HG03565 (cell line): ENCODE data around the gene TGFBI.
A peak's percentile ranks its signal among the peaks of the same experiment; 100 is the strongest.

ENCODE experiments used
- ATAC-seq: cut with Tn5 transposase; IDR thresholded peaks from one replicate; pipeline ENCODE4 v1.9.1; 2021; ENCODE audit warnings: mild to moderate bottlenecking, moderate library complexity; ENCODE audit not compliant: unreplicated experiment

Gene TGFBI

DNA sequence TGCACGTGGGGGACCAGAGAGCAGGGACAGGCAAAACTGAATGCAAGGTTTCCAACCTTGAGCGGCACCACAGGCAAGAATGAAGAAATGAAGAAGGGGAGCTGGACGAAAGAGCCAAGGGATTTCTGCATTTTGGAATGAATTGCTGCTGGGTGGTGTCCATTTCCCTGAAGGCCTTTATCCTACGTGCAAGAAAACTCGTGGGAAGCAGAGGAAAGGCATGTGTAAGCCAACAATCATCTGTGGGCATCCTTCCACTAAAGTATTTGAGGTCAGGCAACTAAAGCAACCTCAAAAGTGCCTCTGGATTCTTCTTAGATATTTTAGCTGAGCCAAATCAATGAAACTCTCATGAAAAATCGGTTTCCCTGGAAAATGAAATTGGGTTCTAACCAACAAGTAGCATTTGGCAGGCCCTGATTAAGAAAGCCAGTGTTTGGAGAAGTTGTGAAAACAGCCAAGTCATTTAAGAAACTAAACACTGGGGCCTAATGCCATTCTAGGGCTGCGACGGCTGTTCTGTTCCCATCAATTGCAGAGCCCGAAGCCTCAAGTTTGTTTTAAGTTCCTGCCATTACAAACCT is 4.7 kb upstream of the TGFBI start:
- no peak for ATAC-seq

DNA sequence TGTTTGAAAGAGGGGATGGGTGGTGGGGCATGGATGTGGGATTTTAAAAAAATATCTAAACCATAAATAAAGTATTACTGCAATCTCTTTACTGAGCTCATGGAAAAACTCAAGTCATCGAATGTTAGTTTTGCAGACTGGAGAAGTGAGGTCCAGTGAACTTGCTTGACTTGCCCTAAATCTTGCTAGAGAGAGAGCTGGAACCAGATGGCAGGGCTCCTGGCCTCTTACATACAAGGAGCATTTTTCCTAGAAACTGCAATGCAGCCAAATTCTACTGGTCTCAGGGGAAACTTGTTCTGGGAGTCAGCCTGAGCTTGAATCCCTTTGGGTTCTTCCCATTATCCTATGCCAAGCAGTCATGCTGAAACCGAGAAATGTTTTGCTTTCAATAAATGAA is 2.9 kb upstream of the TGFBI start:
- no peak for ATAC-seq

DNA sequence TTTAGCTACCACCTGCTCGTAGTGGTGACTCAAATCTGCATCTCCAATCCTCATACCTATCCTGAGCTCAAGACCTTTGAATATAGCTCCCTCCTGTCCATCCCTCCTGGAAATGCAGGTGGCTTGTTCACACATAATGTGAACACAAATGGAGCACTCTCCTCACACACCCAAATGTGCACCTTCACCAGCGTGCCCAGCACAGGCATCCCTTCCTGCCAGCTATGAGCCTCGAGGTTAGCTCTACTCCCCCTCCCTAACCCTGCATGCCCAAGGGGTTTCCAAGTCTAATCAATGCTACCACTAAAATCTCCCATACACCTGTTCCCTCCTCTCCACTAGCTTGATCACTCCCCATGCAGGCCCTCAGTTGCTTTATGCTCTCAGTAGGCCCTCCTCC is 2.2 kb upstream of the TGFBI start:
- ATAC-seq, result no peak

DNA sequence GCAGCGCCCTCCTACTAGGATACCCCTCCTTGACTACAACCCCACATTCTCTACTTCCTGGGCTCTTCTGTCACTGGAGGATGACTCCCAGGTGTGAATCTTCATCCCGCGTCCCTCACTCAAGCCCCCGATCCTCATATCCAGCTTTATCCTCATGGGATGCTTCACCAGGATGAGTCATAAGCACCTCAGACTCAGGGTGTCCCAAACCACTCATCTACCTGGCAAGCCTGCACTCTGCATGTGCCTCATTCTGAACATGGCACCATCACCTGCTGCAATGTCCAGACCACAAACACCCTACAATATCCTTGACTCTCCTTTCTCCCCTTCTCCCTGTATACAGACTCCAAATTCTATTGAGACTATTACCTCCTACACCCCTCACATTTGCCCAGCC is 1.5 kb upstream of the TGFBI start:
- ATAC-seq, result no peak

DNA sequence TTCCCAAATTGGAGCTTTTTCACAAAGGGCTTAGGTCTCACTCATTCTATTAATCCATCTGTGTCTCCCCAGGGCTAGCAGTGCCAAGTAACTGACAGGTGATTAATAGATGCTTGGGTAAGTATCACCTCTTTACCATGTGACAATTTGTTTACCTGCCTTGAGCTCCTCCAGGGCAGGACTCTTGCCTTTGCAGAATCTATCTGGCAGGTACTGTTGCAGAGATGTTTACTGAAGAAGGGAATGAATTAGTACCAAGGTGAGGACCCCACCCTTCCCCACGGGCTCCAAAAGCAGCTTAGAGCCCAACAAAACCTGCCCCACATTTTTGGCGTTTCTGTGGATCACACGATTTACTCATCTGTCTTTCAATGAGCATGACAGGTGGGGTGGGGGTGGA is 698 bp upstream of the TGFBI start:
- no peak for ATAC-seq

DNA sequence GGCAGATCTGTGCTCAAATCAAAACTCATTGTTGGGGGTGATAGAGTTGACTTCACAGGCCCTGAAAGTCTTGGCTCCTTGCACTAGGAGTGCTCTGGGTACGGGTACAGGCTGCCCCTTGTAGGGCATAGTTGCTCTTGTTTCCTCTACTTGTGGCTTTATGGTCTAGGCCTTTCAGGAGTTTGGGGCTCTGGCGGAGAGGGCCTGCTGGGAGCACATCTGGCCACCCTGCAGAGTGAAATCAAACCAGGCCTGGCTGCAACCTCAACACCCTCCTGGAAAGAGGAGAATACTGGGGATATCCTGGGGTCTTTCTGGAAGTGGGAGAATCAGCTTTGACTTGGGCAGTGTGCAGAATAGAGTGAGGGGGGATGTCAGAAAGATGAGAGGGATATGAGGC is 1.5 kb downstream of the TGFBI start:
- ATAC-seq, result no peak

DNA sequence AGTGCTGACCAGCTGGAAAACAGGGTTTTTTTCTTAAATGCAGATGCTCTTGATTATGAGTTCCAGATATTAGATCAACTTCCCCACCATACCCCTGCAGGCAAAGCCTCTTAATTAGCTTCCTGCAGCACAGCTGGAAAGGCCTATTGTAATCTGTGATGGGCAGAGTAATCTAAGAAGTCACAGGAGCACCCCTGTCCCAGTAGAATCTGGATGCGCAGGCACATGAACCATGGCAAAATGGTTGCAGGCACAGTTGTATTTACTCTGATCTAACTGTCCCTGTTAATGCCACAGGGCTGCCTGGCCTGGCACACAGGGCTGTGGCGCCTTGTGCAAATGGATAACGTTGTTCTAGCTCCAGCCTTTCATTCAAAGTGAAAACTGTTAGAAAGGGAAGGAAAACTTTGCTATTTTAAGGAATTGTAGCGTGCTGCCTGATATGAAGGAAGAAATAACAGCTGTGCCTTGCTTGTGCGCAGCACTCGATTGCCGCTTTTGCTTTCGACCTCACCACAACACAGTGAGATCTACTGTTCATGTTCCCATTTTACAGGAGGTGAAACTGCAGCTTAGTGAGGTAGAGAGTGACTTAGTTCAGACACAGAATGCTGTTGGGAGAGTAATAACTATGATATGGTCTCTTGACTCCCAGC is 2.3 kb downstream of the TGFBI start:
- peak; percentile 83 for ATAC-seq

DNA sequence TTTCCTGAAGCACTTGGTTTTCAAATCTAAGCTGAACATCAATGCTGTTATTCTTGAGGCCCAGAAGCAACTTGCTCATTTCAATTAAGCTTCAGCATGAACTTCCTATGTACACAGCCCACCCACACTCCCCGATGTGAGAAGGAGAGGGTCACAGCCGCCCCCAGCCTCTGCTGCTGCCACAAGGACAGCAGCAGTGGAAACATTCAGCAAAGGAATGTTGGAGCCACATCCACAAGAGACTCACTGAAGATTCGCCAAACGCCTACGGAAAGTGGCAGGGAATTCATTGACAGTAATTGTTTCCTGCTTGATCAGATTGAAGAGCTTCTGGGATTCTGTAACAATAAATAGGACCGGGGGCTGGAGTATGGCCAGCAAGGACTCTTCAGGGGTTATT is 2.9 kb downstream of the TGFBI start:
- no peak for ATAC-seq

DNA sequence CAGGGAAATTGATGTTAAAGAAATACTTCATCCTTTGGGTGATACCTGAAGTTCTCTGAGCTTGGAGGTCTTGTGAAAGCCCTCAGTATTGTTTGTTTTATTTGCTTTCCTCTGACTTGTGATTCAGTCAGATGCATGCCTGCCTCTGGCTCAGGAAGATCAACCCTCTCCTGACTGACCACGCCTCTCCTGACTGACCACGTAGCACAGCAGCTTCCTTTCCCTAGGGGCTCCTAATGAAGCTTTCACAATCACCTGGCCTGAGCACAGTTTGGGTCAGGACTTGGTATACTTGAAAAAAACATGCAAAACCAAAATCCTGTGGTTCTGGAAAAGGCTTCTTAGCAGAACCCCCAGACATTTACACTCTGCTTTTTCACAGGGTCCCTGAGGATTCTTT is 3.8 kb downstream of the TGFBI start:
- no peak for ATAC-seq

DNA sequence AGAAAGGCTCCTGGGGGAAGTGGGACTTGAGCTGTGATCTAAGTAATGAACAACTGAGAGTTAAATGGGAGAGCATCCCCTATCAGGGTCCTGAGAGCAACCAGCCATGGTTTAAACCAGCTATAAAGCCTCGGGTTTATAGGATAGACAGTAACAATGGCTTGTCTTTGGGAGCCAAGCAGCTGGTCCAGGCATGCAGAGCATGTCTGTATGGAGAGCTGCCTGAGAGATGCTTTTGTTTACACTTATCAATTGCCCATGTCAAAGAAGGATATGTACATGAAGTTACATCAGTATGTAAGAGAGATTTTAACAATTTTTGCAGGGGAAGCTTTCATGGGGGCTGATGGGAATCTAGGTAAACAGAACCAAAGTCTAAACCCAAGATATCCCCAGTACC is 4.4 kb downstream of the TGFBI start:
- no peak for ATAC-seq

DNA sequence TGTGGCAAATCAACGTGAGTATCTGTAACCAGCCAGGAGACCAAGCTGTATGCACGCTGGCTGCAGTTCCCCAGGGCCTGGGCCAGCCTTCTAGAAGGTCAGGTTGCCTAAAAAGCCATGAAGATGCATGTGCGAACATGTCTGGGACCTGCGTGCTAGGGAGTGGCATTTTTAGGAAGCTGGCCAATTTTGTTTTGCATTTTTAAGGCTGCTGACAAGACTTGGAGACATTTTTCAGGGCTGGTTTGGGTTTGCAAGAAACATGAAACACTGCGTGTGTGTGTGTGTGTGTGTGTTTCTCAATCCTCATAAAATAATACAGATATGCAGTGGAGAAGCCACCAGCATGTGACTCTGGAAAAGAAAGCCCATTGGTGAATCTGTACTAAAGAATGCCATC is 5.1 kb downstream of the TGFBI start:
- ATAC-seq, result no peak

DNA sequence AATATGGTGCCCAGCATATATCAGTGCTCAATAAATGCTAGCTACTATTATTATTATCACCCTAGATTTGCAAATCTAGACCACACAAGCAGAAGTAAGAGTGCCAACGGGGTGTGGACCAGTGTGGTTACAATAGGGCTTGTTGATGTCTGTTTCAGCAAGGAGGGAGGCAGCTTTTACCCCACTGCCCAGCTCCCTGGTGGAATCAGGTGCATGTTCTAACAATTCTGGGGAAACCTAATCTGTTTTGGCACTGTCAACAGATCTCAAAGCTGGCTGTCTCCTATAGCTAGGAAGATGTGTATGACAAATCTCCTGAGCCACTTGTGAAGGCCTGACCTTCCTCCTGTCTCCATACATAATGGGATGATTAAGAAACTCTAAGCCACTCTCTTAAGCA is 5.7 kb downstream of the TGFBI start:
- no peak for ATAC-seq

DNA sequence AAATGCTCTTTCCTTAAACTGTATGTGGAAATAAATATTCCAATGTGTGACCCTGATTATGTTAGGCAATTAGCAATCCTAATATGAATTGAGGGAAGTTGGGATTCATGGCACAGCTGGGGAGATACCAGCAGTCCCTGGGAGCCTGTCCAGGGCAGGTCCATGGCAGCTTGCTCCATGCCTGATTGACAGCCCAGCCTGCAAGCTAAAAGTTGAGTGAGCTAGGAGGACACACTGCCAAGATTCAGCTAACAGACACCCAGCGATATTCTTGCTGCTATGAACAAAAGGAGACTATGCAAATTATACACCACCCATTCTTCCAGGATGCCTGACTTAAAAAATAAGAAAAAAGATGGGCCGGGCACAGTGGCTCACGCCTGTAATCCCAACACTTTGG is 6.2 kb downstream of the TGFBI start:
- ATAC-seq, result no peak

DNA sequence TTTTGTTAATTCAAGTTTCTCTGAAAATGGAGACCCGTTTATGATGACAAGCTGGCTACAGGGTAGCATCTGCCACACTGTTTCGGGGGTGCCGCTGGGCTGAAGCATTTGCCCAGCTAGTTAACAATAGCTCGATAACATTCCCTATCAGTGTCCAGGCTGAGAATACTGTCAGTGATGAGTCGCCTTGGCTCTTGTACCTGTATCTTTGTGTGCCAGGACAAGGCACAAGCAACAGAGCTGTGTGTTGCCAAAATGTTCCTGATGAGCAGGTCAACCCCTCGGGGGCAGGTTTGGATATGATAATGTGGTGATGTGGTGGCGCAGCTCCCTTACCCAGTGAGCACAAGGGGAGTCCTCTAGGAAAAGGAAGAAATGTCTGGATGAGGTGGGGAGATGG is 7.0 kb downstream of the TGFBI start:
- ATAC-seq, result no peak

DNA sequence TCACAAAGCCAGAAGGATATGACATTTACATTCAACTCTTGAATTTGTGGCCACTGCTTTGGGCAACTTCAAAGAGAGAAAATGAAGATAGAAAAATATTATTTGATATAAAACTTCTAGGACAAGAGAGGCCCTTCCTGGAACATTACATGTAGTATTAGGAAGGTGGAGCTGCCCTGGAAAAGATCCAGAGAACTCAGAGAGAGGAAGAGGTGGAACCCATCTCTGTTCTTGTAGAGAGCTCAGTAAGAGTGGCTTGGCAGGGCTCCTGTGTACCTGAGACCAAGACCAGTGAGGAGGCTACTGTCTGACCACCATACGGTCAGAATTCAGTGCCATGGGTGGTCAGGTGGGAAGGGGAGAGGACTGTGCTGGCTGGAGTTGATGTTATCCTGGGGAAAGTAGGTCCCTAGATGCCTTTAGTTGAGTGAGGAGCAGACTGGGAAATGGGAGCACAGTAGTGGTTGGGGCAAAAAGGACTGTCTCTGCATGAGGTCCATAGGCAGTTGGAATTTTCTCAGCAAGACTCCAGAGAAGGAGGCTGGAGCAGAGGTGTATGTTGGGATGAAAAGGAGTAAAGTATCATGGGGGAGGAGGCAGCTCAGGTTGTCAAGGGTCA is 7.6 kb downstream of the TGFBI start:
- ATAC-seq, result no peak

DNA sequence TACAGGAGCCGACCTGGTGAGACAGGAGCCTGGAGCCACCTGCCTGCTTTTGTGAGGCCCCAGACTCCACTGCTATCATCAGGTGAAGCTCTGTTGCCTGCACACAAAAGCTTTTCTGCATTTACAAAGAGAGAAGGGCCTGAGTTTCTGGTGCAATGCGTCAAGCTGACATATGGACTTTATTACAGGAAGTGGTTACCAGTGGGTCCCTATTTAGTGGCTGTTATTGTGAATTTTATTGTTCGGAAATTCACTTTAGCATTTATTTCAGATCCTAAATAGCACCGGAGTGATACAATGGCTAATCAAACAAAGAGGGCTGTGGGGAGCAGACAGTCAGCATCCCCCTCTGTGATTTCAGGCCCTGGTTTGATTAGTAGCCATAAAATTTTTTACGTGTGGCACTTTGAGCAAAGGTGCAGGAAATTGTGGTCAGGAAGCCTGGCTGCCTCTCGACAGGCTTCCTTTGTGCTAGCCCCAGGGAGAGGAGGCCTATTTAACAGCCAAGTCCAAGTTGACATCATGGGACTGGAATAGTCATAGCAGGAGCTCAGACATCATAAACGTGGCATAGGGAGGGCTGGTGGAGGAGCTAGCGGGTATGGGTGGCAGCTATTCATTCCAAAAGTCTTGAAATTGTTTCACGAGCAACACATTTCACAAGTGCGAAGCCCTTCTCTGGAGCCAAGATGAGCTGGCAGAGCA is 8.4 kb downstream of the TGFBI start:
- peak; percentile 72 for ATAC-seq

DNA sequence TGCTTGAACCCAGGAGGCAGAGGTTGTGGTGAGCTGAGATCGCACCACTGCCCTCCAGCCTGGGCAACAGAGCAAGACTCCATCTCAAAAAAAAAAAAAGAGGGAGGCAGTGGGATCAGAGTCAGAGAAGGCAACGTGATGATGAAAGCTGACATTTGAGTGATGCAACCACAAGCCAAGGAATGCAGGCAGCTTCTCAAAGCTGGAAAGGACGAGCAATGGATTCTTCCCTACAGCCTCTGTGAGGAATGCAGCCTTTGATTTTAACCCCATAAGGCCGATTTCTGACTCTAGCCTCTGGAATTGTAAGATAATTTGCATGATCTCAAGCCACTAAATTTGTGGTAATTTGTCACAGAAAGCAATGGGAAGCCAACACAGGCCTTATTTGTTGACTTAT is 9.8 kb downstream of the TGFBI start:
- no peak for ATAC-seq

DNA sequence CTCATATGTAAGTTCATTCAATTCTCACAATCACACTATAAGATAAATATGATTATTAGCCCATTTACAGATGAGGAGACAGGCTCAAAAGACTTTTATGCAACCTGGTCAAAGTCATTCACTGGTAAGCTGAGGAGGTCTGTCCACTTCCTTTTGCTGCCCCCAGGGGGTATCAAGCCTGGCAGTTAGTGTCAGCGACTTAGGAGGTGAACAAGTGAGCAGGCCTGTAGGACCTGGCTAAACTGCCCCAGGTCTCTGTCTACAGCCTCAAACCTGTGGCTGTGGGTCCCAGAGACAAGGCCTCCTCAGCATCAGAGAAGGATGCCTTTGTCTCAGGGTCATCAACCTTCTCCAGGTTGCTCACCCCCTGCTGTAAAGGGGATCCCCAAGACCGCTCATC is 10.4 kb downstream of the TGFBI start:
- ATAC-seq, result no peak

DNA sequence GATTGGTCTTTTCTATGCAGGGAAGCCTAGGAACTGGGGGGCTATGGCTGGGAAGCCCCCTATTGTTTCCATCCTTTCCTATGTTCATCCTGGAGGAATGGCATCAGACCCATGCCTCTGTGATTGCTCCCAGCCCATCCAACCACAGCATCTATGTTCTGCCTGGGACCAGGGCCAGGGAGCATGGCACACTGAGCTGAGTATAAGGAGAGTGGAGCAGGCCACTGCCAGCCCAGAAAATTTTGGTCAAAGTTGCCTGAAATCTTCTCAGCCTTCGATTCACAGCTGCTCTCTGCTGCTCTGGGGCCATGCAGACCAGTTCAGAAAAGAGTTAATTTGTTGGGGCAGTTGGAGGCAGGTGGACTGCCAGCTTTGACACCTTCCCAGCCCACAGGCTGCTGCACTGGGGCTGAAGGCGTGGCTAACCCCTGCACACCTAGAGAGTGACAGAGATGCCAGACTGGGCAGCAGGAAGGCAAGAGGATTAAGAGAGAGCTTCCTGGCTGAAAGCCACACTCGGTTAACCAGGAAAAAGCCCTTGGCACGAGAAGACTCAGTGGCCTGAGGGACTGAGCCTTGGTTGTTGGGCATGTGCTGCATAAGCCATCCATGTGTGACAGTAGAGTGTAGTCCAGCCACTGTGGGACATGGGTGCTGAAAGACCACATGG is 12.1 kb downstream of the TGFBI start:
- ATAC-seq, result no peak

DNA sequence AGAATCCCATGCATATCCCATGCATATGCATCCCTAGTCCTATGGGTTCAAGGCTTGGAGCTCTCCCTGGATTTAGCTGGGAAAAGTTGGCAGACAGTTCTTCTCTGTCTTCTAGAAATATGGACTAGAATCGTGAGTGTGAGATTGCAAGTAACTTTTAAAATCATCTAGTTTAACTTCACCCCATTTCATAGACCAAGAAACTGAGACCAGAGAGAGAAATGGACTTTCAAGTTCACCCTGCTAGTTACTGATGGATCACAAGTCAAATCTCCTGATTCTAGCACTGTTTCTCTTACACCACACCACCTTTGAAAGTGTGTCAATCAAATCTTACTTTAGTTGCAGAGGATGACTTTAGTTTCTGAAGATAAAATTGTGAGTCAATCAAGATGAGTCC is 13.4 kb downstream of the TGFBI start:
- no peak for ATAC-seq

DNA sequence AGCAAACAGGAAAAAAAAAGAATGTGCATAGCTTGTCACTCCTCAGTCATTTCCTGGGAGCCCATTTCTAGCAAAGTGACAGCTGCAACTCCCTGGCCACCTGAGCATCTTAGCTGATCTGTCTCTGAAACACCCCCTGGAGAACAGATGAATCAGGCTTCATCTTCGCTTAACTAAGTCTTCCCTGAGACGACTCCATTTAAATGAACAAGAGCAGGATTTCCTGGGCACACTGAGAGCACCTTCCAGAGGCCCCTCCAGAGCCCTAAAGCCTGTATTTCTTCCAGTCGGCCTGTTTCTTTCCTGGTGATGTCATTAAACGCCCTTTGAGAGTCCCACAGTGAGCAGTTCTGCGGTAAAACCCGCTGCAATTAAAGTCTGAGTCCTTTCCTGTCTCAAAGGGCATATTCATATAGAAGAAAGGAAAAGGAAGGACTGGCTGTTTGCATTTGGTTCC is 13.9 kb downstream of the TGFBI start:
- ATAC-seq, result no peak

DNA sequence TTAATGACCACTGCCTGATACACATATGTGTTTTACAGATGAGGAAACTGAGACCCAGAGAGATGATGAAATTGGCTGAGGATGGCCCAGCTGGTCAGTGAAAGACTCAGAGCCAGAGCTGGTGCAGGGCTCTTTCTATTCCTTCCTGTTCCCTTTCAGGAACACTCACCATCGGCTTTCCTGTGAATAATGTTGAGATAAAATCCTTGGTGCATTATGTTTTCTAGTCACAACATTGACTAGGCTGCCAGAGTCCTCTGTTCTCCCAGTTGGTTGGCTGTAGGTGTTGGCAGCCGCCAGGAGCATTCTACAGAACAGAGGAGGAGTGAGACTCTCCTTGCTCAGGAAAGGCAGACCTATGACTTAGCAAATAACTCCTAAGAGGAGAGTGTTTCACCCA is 14.8 kb downstream of the TGFBI start:
- ATAC-seq, result no peak
